COLO668 (cell line): ENCODE data around the gene TRIM43B.
"Not testable (repeated sequence)": the region's sequence is repeated elsewhere in the genome, so short reads cannot be mapped to it uniquely, and the experiment has no call there.

Source experiments
- DNase-seq: peaks from one replicate; lab custom pipeline; 2025; ENCODE audit not compliant: unreplicated experiment; lab: John Stamatoyannopoulos, UW

TRIM43B gene

DNA sequence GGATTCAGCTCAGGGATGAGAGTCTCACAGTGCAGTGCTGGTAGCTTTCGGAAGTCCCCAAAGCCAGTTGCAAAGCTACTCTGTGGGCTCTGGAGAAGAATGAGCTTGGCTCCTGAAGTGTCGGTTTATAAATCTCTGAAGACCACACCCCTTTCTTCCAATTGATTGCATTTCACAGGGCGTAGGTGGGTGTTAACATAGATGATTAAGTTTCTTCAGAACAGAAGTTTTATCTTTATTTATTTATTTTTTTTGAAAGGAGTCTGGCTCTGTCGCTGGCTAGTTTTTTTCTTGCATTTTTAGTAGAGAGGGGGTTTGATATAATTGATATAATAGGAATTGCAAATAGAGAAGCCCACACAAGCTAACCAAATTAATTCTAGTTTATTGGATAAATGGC, at the start of gene TRIM43B:
Gene TRIM43B, minus strand, starts transcription at position 101 of the 400 bp plus-strand sequence. CDS start 2,040 bp downstream, outside the sequence.
- DNase-seq: not testable (repeated sequence)

DNA sequence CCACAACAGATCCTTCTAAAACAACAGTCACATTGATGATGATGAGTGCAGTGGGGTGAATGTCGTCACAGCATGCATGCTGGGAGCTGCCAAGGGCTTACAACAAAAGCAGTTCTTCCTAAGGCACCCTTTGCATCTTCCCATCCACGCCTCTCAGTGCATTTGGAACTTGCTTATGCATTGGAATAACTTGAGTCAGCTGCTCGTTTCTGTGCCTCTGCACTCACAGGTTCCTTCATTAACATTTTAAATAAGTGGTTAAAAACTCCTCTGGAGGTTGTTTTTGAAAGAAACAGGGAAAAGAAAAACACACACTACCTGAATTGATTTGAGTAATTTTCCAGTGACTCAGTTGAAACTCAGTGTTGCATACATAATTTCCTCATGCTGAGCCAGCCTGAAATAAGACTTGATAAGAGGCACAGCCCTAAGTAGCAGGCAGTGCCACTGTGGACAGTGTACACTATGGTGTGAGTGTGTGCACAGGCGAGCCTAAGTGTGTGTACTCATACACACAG, 46.8 kb upstream of the TRIM43B start:
- no peak for DNase-seq

- DNase-seq: no peak
These were observed 46.2 kb upstream of the TRIM43B start for GRCh38 chr2:95530734-95531133.

DNA sequence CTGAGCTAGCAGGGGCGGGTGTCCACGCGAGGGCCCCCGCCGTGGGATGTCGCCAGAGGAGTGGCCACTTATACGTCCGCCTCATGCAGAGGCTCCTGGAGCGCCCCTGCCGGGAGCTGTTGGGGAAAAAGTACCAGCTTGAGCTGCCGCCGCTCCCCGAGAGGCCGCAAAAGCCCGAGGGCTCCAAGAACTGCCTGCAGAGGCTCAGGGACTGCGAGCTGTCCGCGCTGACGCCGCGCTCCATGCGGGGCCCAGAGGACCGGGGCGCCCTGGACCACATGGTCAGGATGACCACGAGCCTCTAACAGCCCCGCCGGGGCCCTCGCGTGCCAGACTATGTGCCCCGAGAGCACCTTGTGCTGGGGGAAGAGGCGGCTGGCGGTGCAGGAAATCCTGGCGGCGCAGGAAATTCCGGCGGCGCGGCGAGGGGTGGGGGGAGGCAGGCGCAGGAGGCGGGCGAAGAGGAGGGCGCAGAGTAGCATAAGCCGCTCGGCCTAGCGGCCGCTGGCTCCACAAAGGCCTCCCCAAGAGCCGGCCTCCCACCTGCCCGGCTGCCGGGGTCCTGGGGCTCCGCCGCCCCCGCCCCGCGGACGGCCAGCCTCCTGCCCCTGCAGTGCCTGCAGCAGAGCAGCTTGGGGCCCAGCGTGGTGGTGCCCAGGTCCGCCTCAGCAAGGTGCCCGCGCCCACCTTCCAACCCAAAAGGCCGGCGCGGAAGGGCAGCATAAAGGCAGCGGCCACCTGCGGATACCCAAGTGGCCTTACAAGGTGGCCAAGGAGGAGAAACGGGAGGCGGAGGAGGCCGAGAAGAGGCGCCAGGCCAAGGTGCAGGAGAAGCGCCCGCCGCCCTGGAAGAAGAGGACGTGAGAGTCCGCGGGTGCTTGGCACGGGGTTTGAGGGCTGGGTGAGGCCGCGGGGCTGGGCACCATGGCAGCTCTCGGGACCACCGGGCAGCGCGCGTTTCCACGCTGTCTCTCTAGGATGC, 42.1 kb upstream of the TRIM43B start:
- peak; percentile 82 for DNase-seq

DNA sequence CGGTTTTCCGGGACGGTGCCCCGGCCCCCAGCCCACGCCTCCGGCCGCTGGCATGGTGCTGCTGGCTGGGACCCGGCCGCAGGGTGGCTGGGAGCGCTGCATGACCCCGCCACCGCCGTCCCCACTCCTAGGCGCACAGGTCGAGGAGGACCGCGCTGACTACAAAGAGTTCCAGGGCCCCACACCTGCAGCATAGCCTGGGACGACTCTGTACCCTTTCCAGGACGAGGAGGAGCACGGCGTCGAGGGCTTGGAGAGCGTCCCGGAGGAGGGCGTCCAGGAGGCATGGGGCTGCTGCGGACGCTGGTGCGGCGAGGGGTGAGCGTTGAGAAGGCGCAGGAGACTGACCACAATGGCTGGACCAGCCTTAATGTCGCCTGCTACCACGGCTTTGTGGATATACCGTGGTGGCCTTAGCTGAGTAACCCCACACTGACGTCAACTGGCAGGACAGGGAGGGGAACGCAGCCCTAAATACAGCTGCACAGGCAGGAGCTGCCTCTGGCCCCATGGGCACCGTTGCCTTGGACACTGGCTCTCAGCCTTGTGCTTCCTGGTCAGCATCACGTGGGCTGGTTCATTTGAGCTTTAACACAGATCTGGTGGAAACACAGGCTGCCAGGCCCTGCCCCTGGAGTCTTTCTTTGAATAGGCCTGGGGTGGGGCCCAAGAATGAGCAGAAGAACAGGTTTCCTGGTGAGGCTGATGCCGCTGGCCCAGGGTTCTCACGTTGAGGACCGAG, 40.9 kb upstream of the TRIM43B start:
- DNase-seq: peak; percentile 82

- DNase-seq: no peak
These were observed 39.6 kb upstream of the TRIM43B start for GRCh38 chr2:95524195-95524594.

DNA sequence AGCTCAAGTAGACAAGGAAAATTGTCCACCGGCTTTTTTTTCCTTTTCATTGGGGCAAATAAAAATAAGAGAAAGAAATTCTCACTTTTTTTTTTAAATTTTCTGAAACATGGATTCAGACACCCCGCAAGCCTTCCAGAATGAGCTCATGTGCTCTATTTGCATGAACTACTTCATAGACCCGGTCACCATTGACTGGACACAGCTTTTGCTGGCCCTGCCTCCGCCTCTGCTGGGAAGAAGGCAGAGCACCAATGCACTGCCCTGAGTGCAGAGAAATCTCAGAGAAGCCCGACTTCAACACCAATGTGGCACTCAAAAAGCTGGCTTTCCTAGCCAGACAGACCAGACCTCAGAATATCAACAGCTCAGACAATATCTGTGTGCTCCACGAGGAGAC, 30.2 kb upstream of the TRIM43B start:
- no peak for DNase-seq

GRCh38 chr2:95514226-95514625, 29.7 kb upstream of the TRIM43B start:
- not testable (repeated sequence) for DNase-seq

DNA sequence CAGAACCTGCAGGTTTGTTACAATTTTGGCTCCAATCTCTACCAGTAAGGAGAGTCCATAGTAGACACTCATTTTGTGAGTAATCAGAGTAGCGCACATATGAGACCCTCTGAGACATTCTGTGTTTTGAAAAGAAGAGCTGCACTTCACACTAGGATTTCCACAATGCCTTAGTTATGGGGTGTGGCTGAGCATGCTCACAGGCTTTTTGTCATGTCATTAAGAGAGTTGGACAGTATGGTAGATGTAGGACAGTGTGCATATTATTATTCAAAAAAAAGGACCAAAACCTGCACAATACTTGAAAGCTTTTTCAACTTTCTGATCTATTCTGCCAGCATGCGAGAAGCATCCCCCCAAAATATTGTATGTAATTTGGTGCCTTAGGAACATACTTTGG, 24.9 kb upstream of the TRIM43B start:
- no peak for DNase-seq

DNA sequence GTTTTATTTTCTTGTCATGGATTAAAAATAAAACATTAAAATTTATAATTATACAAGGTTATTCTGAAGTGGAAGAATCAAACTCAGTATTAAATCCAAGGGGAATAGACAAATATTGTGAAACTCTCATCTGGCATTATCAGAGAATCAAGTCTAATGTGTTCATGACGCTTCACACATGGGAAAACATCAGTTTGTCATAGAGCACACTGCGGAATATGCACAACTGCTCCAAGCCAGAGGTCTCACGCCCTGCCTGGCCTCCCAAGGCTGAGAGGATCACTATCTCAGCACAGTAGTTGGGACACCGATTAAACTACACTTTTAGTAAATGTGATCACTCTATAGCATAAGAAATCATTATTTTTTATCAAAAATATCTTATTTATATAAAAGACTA, 20.7 kb upstream of the TRIM43B start:
- no peak for DNase-seq

GRCh38 chr2:95500854-95501253, 16.3 kb upstream of the TRIM43B start:
- no peak for DNase-seq

- not testable (repeated sequence) for DNase-seq
These were observed 7.5 kb upstream of the TRIM43B start for GRCh38 chr2:95492076-95492475.

GRCh38 chr2:95475025-95475424, 9.5 kb downstream of the TRIM43B start:
- DNase-seq: not testable (repeated sequence)

- DNase-seq: not testable (repeated sequence)
These were observed 16.6 kb downstream of the TRIM43B start for GRCh38 chr2:95467984-95468383.

- DNase-seq: not testable (repeated sequence)
These were observed 18.0 kb downstream of the TRIM43B start for GRCh38 chr2:95466572-95466971.

DNA sequence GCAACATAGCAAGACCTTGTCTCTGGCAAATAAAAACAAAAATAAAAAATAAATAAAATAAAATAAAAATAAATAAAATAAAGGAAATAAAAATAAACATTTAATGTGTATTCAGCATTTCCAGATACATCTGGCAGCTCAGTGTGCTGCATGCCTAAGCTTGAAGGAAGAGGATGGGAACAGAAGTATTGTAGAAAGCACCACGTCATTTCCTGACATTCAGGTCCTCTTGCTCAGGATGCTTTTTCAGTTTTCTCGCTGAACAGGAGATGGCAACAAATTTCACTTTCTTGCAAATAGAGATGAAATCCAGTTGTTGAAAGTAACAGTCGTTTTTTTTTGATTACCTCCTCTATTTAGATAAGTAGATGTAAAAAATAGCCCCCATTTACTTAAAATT, 21.3 kb downstream of the TRIM43B start:
- not testable (repeated sequence) for DNase-seq

GRCh38 chr2:95445317-95445716, 39.2 kb downstream of the TRIM43B start:
- DNase-seq: not testable (repeated sequence)

- DNase-seq: not testable (repeated sequence)
These were observed 42.0 kb downstream of the TRIM43B start for GRCh38 chr2:95442474-95443099.

GRCh38 chr2:95435872-95436209, 48.7 kb downstream of the TRIM43B start:
- not testable (repeated sequence) for DNase-seq

DNA sequence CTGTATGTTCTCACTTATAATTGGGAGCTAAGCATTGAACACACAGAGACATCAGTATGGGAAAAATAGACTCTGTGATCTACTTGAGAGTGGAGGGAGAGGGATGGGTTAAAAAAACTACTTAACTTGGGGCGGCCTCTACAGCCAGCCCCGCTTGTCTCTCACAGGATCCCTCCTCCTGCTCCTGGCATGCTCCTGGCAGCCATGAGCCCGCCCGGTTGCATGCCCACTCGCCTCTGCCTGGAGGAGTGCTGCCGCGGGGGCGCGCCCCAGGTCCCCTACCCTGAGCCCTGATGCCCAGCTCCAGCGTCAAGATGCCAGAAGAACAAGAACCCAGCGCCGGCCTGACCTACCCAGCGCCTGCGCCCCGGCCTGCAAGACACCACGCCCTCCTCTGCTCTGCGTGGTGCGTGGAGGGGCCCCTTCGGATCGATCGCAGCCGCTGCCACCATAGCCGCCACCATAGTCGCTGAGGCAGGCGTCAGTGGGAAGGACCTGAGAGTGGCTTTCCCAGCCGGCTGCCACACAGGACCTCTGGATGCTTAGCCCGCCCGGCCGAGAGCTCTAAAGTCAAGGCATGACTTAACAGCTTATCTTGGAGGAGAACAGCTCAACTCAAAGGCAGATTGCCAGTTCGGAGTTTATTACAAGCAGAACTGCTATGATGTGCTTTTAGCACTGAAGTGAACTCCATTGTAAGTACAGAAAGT, 49.2 kb downstream of the TRIM43B start:
- DNase-seq: not testable (repeated sequence)
